ENCODE results near the gene COLGALT1.

GRCh38 chr19:17557466-17557865 is 2.0 kb downstream of the COLGALT1 start:
- TF ChIP-seq CTCF (IDR thresholded peaks at IDR 0.05; ENCODE audit: insufficient read depth, low read length, poor library complexity, severe bottlenecking) (no peak), EZH2phosphoT487 (conservative IDR thresholded peaks at IDR 0.05; ENCODE audit: low read length) (no peak)

Measured in SU-DHL-6 (cell line).